HL-60/S4 treated with phorbol 12-myristate 13-acetate at 8.2 ng/mL for 4 days and 3 days (cell line): ENCODE results near the gene HOPX.
"Not testable (repeated sequence)": the region's sequence is repeated elsewhere in the genome, so short reads cannot be mapped to it uniquely, and the experiment has no call there.

Experiments used
- in situ Hi-C: fragments of 300-500 bp; cut with MboI; formaldehyde crosslinking; loops from 2 replicates; pipeline ENCODE4 v1.15.0; 2022; ENCODE audit warnings: low sequenced_read_pairs

The HOPX gene, protein sequence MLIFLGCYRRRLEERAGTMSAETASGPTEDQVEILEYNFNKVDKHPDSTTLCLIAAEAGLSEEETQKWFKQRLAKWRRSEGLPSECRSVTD

DNA sequence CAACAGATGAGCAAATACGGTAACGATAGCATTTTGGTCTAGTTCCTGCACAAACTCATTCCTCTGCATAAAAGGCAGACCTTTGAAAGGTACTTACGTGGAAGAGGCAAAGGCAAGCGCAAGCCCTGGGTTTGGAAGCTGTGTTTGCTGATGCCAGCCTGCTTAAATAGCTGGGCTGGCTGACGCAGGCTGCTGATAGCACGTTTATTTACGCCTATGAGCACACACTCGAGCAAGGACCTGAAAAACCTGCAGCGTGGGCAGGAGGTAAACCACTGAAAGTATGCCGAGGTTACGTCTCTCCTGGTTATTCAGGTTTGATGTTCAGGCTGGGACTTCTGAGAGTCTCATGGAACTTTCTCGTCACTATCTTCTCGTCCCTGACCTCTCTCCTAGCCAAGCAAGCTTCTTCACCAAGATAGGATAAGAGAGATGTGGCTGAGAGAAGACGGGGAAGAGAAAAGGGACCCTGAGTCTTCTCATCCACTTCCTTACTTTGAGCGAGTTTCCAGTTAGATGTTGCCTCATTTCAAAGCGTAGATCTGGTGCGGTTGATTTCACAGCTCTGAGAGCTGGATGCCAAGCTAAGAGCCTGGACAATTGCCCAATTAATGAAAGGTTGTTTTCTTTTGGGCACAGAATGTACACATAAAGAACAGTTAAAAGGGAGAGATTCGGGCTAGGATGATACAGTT is at the start of gene HOPX:
Gene HOPX (minus strand): TSS at position 139 of the 695 bp plus-strand sequence. CDS start 23,480 bp downstream, outside the sequence.
- in situ Hi-C loops: no loop called here

DNA sequence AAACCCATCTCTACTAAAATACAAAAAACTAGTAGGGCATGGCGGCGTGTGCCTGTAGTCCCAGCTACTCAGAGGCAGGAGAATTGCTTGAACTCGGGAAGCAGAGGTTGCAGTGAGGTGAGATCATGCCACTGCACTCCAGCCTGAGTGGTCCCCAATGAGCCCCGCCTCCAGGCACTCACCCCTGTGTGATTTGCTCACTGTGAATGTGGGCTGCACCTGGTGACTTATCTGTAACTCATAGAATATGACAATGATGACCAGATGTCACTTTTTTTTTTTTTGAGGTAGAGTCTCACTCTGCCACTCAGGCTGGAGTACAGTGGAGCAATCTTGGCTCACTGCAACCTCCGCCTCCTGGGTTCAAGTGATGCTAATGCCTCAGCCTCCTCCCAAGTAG is 49.0 kb upstream of the HOPX start:
- in situ Hi-C loops: no loop called here

DNA sequence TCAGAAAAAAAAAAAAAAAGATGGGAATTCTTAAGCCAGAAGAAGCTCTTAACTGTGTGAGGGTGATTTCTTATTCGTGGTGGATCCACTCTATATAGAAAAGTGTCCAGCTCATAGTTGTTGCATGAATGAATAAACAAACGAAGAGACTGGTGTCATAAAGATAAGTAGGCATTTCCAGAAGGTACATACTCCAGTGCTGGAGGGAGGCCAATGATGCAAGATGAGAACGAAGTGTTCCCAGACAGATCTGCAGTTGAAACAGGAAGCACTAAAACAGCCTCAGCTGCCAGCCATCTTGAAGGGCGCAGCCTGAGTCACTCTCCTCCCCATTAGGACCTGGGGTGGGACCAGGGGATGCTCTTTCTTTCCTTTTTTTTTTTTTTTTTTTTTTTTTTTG is 47.4 kb upstream of the HOPX start:
- in situ Hi-C loops: no loop called here

DNA sequence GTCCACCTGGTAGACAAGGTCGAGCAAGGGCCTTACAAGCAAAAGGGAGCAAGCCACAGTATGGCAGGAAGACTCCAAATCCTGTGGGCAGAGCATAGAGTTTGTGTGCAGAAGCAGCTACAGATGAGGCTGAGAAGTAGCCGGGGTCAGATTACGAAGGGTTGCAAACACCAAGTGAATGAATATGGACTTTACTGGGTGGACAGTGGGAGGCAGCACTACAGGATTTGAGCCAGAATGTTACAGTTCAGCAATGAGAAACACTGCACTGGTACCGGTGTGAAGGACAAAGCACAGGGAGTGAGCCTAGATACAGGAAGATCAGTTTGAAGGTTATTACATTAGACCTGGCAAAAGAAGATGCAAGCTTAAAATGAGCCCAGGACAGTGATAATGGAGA is 46.1 kb upstream of the HOPX start:
- in situ Hi-C loops: no loop called here

DNA sequence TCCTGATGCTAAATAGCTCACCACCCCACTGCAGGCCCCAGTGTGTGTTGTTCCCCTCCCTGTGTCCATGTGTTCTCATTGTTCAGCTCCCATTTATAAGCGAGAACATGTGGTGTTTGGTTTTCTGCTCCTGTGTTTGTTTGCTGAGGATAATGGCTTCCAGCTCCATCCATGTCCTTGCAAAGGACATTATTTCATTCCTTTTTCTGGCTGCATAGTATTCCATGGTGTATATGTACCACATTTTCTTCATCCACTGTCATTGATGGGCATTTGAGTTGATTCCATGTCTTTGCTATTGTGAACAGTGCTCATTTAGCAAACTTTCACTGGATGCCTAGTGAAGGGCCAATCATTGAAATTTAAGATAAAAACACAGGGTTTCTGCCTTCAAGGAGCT is 45.5 kb upstream of the HOPX start:
- in situ Hi-C loops: not testable (repeated sequence)

DNA sequence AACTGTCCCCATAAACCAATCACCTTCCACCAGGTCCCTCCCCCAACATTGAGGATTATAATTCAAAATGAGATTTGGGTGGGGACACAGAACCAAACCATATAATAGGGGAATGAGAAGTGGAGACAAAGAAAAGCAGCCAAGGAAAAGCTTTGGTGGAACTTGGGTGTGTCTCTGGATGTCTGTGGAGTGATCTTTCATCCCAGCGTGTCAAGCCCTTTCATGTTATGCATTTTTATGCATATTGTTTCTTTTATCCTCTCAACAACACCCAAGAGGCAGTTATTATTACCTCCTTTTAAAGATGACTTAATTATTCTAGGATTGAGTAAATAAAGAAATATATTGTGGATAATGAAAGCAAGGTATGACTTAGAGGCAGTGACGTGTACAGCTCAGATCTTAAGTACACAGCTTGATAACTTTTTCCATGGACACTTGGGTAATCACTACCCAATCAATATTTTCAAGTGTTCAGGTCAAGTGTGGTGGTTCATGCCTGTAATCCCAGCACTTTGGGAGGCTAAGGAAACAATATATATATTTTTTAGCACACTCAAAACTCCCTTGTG is 42.6 kb upstream of the HOPX start:
- in situ Hi-C loops: no loop called here

DNA sequence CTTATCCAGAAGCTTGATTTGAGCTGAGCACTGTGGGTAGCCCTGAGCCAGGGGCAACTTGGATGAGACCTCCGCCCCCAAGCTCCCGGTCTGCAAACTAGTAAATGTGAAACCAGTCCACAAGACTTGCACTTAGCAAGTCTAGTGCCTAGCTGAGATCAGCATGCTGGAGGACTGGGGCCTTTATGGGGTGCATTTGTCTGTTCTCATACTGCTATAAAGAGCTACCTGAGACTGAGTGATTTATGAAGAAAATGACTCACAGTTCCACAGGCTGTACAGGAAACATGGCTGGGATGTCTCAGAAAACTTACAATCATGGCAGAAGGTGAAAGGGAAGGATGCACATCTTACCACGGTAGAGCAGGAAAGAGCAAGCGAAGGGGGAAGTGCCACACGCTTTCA is 42.1 kb upstream of the HOPX start:
- in situ Hi-C loops: no loop called here

DNA sequence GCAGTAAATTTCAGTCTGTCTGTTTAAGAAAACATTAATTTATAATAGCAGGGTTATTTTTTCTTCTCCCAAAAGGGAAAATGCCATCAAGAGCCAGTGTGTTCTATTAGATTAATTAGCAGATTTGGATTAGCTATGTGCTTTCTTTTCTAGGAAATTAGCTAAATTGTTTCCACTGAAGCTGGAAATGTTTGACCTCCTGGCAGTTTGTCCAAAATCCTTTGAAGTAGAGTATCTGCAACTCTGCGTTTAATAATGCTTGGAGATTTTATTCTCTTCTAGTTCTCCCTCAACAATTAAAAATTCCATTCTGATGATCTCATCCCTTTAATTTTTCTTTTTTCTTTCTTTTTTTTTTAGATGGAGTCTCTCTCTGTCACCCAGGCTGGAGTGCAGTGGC is 27.1 kb upstream of the HOPX start:
- in situ Hi-C loops: no loop called here

DNA sequence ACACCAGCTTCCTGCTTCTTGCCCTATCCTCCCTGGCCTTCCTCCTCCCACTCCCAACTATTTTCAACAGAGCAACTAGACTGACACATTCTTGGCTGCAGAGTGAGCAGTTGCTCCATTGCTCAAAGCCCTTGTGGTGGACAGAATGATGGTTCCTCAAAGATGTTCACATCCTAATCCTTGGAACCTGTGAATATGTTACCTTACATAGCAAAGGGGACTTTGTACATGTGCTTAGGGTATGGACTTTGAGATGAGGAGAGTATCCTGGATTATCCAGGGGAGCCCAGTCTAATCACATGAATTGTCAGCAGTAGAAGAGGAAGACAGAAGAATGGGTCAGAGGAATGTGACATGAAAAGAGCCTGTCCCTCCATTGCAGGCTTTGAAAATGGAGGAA is 24.9 kb upstream of the HOPX start:
- in situ Hi-C loops: no loop called here

DNA sequence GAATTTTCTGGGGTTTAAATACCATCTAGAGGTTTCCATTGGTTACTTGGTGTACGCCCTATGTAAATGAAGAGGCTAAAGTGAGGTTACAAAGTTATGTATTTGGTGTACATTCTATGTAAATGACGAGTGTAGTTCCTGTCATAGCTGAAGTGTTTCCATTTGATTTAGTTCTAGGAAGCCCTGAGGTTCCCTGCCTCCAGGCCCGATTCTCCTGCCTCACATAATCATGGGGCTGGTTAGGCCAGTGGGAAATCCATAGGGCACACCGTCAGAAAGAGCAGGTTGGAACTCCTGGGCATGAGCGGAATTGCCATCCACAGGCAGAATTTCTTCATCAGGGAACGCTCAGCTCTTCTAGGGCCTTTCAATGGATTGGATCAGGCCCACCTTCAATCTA is 24.2 kb upstream of the HOPX start:
- in situ Hi-C loops: no loop called here

DNA sequence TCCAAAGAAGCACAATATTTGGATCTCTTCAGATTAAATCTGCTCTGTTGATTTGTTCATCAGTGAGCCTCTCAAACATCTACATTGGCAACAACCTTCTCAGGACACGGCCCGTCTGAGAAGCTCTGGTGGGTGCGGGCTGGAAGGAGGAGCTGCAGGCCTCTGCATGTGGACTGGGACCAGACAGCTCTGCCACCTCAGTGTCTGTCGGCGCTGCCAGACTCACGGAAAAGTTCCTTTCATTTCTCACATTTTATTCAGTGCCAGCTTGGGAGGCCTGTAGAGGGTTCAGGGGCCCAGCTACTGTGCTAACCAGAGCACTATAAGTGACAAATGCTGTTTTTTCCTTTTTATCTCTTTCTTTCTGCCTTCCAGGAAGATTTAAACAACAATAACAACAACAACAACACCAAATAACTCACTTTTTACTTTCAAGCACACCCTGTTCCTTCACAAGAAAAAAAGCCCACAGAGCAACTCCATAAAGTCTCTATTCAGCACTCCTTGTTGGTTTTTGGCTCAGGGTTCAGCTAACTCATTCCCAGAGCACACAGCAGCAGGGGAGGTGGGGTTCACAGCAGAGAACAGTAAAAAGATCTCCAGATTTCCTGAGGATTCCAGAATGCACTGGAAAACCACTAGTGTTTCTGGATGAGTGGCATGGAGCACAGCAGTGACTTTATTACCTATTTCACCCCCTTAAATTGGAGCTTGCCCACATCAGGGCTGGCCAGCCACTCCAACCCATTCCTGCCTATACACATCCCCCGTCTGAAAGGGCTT is 23.2 kb upstream of the HOPX start:
- in situ Hi-C loops: no loop called here

DNA sequence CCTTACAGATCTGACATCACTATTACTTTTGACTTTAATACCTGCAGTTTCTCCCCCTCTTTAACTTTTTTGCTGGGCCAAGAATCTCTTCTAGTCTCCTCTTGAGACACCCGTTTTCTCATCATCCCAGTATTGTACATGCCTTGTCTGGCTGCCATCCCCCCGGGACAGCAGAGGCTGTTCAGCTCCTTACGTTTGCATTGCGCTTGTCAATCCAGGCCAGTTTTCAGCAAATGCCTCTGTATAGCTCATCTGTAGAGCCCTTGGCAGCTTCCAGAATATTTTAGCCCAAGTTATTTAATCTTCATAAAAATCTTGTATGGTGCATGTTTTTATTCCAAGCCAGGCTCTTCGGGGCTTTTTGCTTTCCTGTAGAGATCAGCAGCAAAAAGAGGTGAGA is 22.3 kb upstream of the HOPX start:
- in situ Hi-C loops: no loop called here

DNA sequence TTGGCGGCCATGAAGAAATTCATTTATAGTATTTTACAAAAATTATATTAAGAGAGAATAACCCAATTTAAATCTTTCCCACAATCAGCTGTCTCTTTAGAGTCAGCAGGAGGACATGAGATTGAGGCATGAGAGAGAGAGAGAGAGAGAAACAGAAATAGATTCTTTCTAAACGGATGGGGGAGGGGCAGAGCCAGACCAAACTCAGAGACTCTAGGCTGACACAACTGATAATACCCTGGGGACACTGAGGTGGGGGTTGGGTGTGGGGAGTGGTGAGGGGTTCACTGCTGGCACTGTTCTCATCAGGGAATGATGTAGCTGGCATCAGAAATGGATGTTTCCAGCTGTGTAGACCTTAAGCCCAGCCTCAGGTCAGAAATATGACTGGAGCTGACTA is 20.5 kb upstream of the HOPX start:
- in situ Hi-C loops: no loop called here

DNA sequence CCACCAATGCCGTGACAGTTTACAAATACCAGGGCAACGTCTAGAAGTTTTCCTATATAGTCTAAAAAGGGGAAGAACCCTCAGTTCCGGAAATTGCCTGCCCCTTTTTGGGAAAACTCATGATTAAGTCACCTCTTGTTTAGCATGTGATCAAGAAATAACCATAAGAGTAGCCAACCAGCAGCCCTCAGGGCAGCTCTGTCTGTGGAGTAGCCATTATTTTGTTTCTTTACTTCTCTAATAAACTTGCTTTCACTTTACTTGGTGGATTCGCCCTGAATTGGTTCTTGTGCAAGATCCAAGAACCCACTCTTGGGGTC is 20.0 kb upstream of the HOPX start:
- in situ Hi-C loops: no loop called here

DNA sequence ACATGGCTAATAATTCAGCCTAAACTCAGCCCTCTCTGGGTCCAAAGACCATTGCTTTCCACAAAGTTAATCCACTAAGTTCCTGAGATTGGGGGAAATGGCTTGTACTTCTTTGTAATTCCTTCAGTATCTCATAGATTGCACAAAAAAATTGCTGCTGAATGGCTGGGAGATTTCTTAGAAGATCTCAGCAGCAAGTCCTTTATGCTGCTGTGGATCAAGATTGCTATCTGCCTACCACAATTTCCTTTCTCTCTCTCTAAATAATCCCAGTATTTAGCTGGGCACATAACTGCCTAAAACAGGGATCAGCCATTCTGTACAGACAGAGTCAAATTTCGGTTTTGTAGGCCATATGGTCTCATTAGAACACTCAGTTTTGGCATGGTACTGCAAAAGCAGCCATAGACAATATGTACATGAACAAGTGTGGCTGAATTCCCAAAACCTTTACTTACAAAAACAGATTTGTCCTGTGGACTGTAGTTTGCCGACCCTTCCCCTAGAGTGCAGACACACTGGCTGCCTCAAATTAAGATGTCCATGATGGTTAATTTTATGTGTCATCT is 18.5 kb upstream of the HOPX start:
- in situ Hi-C loops: no loop called here

DNA sequence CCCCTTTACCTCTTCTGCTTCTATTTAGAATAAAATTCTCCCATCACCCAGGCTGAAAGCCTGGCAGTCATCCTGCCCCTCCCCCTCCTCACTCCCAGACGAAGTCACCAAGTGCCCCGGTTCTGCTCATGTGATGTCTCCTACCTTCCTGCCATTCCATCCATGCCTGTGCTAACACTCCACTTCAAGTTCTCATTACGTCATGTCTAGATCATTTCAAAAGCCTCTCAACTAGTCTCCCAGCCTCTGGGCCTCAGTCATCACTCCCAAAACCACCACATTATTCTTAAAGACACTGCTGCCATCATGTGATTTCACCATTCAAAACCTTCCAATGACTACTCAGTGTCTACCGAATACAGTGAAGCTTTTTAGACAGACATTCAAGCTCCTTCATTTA is 17.2 kb upstream of the HOPX start:
- in situ Hi-C loops: no loop called here

DNA sequence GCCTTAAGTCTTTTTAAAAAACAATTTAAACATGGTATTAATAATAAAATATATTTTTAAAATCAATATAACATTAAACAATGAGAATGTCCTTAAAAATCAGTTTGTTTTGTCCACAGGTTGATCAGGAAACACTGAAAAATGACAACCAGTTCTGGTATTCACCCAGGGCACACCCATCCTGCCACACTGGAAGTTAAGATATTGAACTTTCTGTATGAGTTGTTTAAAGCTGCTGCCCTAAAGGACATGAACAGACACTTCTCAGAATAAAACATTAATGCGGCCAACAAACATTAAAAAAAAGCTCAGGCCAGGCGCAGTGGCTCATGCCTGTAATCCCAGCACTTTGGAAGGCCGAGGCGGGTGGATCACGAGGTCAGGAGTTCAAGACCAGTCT is 15.0 kb upstream of the HOPX start:
- in situ Hi-C loops: no loop called here

DNA sequence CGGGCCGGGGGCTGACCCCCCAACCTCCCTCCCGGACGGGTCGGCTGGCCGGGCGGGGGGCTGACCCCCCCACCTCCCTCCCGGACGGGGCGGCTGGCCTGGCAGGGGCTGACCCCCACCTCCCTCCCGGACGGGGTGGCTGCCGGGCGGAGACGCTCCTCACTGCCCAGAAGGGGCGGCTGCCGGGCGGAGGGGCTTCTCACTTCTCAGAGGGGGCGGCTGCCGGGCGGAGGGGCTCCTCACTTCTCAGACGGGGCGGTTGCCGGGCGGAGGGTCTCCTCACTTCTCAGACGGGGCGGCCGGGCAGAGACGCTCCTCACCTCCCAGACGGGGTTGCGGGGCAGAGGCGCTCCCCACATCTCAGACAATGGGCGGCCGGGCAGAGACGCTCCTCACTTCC is 12.4 kb upstream of the HOPX start:
- in situ Hi-C loops: not testable (repeated sequence)

DNA sequence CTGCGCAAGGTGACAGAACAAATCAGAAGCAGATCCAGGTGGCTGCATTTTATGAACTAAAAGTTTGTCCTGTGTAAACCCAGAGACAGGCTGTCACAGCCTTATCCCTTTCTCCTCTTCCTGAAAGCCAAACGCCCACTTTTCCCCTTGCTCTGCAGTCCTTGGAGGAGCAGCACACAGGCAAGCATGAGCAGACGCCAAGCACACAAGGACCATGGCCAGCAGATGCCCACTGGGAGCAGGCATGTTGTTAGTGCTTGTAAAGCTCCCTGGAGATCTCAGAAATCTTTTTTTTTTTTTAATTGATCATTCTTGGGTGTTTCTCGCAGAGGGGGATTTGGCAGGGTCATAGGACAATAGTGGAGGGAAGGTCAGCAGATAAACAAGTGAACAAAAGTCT is 11.5 kb upstream of the HOPX start:
- in situ Hi-C loops: no loop called here

DNA sequence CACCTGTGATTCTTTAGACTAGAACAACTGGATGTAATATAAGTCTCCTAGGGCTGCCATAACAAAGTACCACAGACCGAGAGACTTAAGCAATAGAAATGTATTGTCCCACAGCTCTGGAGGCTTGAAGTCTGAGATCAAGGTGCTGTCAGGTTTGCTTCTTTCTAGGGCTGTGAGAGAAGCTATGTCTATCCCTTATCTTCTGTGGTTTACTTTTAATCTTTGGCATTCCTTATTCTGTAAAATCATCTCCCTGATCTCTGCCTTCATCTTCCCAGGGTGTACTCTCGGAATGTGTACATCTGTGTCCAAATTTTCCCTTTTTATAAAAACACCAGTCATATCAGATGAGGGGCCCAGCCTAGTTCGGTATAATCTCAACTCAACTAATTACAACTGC is 10.3 kb upstream of the HOPX start:
- in situ Hi-C loops: no loop called here

DNA sequence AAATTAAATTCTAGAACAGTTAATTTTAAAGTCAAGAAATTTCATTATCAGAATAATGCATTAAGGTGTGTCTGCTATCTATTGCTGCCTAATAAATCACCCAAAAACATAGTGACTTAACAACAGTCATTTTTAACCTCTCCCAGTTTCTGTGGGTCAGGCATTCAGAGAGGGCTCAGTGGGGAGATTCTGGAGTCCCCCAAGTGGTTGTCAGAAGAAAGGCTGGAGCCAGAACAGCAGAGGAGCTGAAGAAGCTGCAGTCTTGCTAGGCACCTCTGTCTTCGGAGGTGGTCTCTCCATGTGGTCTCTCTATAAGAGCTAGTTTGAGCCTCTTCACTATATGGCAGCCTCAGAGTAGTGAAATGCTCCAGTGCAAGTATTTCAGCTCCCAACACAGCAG is 9.3 kb upstream of the HOPX start:
- in situ Hi-C loops: no loop called here
